ENCODE data around the gene MAP2.
"Not testable (repeated sequence)": the region's sequence is repeated elsewhere in the genome, so short reads cannot be mapped to it uniquely, and the experiment has no call there.

- not testable (repeated sequence) for TF ChIP-seq CTCF (IDR thresholded peaks at IDR 0.05; ENCODE audit: extremely low read depth in 1 of 2, insufficient read depth in 1 of 2, low read depth in 1 of 2, low read length in 2 of 2); MAX (IDR thresholded peaks at IDR 0.05; ENCODE audit: insufficient read depth, insufficient read length); FOS (IDR thresholded peaks at IDR 0.05; ENCODE audit: borderline replicate concordance, insufficient read depth, low read length); POLR2A (IDR thresholded peaks at IDR 0.05; ENCODE audit: low read depth, low read length); POLR2AphosphoS5 (IDR thresholded peaks at IDR 0.05; ENCODE audit: insufficient read depth, low read depth, low read length)
Observed at GRCh38 chr2:209598227-209598626, 174.4 kb downstream of the MAP2 start.

Measured in endothelial cell of umbilical vein (primary cell).